ENCODE data around the gene ROBO4. TPM values are rescaled to one million over a fixed set of nuclear protein-coding genes. Genes with fewer than 3 reads are reported as not detected.

Gene ROBO4
- total RNA-seq, 1 donor from 2014 or later: 6.3 TPM

DNA sequence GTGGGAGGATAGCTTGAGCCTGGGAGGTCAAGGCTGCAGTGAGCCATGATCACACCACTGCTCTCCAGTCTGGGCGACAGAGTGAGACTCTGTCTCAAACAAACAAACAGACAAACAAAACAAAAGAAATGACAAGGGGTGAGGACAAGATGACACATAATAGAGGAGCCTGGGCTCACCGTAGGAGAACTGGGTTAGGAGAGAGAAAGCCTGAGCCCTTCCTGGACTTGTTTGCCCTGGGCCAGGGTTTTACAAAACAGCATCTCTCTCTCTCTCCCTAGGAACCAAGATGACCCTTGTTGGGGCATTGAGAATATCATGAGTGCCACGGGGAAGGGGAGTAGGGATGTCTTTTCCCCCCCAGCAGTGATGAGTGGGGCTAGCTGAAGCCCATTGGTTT is 16.7 kb downstream of the ROBO4 start:
- TF ChIP-seq, protein P1, sequence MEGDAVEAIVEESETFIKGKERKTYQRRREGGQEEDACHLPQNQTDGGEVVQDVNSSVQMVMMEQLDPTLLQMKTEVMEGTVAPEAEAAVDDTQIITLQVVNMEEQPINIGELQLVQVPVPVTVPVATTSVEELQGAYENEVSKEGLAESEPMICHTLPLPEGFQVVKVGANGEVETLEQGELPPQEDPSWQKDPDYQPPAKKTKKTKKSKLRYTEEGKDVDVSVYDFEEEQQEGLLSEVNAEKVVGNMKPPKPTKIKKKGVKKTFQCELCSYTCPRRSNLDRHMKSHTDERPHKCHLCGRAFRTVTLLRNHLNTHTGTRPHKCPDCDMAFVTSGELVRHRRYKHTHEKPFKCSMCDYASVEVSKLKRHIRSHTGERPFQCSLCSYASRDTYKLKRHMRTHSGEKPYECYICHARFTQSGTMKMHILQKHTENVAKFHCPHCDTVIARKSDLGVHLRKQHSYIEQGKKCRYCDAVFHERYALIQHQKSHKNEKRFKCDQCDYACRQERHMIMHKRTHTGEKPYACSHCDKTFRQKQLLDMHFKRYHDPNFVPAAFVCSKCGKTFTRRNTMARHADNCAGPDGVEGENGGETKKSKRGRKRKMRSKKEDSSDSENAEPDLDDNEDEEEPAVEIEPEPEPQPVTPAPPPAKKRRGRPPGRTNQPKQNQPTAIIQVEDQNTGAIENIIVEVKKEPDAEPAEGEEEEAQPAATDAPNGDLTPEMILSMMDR (IDR thresholded peaks at IDR 0.05; ENCODE audit: insufficient read depth, low read length, poor library complexity, severe bottlenecking): no peak
- Histone ChIP-seq H3K27me3 (ENCODE audit: control insufficient read depth, insufficient read depth, low read length) (peaks cover 2% of the 10 kb centered on the region), H3K4me3 (ENCODE audit: low read depth, low read length) (no peak overlapping the region), H3K36me3 (ENCODE audit: control insufficient read depth, insufficient read depth, low read length) (no peaks in the 10 kb centered on the region)
- no peak for DNase-seq (ENCODE audit: low read depth)

- Histone ChIP-seq H3K36me3 (ENCODE audit: control insufficient read depth, insufficient read depth, low read length) (no peaks in the 10 kb centered on the region), H3K4me3 (ENCODE audit: low read depth, low read length) (no peak overlapping the region), H3K27me3 (ENCODE audit: control insufficient read depth, insufficient read depth, low read length) (peaks cover 8% of the 10 kb centered on the region)
- DNase-seq (ENCODE audit: low read depth): no peak
- TF ChIP-seq, protein P1 (IDR thresholded peaks at IDR 0.05; ENCODE audit: insufficient read depth, low read length, poor library complexity, severe bottlenecking): no peak
Measured at GRCh38 chr11:124880290-124880611, 17.4 kb downstream of the ROBO4 start.

GRCh38 chr11:124879493-124880289 is 18.0 kb downstream of the ROBO4 start:
- Histone ChIP-seq H3K27me3 (ENCODE audit: control insufficient read depth, insufficient read depth, low read length) (peaks cover 8% of the 10 kb centered on the region), H3K4me3 (ENCODE audit: low read depth, low read length) (no peak overlapping the region), H3K36me3 (ENCODE audit: control insufficient read depth, insufficient read depth, low read length) (no peaks in the 10 kb centered on the region)
- no peak for DNase-seq (ENCODE audit: low read depth)
- TF ChIP-seq, protein P1 (IDR thresholded peaks at IDR 0.05; ENCODE audit: insufficient read depth, low read length, poor library complexity, severe bottlenecking): no peak

DNA sequence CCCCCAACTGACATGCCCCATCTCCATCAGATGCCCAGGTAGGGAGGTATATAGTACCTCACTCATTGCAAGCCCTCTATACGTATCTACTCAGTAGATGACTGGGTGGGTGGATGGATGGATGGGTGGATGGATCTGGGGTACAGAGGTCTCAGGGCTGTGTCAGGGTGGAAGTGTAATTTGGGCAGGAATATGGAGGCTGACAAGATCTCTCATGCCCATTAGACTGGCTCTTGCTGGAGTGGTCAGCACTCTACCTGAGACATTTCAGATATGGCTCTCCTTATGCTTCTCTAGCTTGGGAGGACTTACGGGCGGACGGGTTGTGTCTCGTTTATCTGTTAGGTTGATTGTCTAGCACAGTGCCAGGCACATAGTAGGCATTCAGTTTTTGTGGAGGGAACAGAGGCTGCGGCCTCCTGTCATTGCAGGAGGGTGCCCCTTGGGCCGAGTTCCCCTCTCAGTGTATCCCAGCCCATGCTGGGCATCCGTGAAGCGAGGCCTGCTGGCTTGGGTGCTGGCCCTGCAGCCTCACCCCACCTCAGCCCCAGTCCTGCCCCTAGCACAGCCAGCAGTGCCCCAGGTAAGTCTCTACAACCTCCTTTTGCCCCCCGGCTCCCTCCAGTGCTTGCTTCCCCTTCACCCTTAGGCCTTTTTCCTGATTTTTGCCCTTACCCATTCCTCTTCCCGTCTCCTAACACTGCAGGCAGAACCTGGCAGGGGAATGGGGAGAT is 18.7 kb downstream of the ROBO4 start:
- Histone ChIP-seq H3K36me3 (ENCODE audit: control insufficient read depth, insufficient read depth, low read length) (no peaks in the 10 kb centered on the region), H3K27me3 (ENCODE audit: control insufficient read depth, insufficient read depth, low read length) (peaks cover 9% of the 10 kb centered on the region), H3K4me3 (ENCODE audit: low read depth, low read length) (no peak overlapping the region)
- TF ChIP-seq, protein P1 (IDR thresholded peaks at IDR 0.05; ENCODE audit: insufficient read depth, low read length, poor library complexity, severe bottlenecking): no peak
- no peak for DNase-seq (ENCODE audit: low read depth)

DNA sequence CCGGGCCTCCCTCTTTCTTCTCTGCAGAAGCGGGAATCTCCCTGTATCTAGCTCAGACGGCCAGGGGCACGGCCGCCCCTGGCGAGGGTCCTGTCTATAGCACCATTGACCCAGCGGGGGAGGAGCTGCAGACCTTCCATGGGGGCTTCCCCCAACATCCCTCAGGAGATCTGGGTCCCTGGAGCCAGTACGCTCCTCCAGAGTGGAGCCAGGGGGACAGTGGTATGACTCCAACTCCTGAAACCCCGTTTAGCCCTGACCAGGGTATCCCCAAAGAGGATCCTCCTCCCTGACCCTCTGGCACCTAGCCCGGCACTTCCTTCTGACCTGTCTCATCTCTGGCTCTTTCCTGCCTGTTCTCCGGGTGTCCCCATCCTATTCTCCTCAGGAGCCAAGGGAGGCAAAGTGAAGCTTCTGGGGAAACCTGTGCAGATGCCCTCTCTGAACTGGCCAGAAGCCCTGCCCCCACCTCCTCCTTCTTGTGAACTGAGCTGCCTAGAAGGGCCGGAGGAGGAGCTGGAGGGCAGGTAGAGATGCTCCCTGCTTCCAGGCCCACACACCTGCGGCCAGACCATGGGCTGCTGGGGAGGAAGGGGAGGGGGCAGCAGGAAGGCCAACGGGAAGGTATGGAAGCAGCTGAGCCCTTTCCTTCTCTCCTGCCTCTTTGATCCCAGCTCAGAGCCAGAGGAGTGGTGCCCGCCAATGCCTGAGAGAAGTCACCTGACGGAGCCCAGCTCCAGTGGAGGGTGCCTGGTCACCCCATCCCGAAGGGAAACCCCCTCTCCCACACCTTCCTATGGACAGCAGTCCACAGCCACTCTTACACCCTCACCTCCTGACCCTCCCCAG is 19.5 kb downstream of the ROBO4 start:
- TF ChIP-seq, protein P1 (IDR thresholded peaks at IDR 0.05; ENCODE audit: insufficient read depth, low read length, poor library complexity, severe bottlenecking): no peak
- Histone ChIP-seq H3K36me3 (ENCODE audit: control insufficient read depth, insufficient read depth, low read length) (no peaks in the 10 kb centered on the region), H3K27me3 (ENCODE audit: control insufficient read depth, insufficient read depth, low read length) (peaks cover 13% of the 10 kb centered on the region), H3K4me3 (ENCODE audit: low read depth, low read length) (no peak overlapping the region)
- DNase-seq (ENCODE audit: low read depth): no peak
